KOPT-K1 (cell line): Measurements from ENCODE around the gene IGSF21.

Experiments used
- H3K27ac ChIP-seq: fragments of 200-600 bp; sonication (generic); 2 replicates; pipeline ENCODE4 v1.5.1; 2016; ENCODE audit warnings: antibody characterized with exemption, mild to moderate bottlenecking, low read depth, low read length; ENCODE audit not compliant: poor library complexity, severe bottlenecking
- H3K36me3 ChIP-seq: fragments of 200-600 bp; sonication (generic); 2 replicates; pipeline ENCODE4 v1.5.1; 2017; ENCODE audit warnings: antibody characterized with exemption, mild to moderate bottlenecking, low read length, moderate library complexity; ENCODE audit not compliant: insufficient read depth
- H3K9me3 ChIP-seq: fragments of 200-600 bp; sonication (generic); 2 replicates; pipeline ENCODE4 v1.5.1; 2017; ENCODE audit warnings: antibody characterized with exemption, low read length, mild to moderate bottlenecking; ENCODE audit not compliant: insufficient read depth, poor library complexity, severe bottlenecking

Gene IGSF21

DNA sequence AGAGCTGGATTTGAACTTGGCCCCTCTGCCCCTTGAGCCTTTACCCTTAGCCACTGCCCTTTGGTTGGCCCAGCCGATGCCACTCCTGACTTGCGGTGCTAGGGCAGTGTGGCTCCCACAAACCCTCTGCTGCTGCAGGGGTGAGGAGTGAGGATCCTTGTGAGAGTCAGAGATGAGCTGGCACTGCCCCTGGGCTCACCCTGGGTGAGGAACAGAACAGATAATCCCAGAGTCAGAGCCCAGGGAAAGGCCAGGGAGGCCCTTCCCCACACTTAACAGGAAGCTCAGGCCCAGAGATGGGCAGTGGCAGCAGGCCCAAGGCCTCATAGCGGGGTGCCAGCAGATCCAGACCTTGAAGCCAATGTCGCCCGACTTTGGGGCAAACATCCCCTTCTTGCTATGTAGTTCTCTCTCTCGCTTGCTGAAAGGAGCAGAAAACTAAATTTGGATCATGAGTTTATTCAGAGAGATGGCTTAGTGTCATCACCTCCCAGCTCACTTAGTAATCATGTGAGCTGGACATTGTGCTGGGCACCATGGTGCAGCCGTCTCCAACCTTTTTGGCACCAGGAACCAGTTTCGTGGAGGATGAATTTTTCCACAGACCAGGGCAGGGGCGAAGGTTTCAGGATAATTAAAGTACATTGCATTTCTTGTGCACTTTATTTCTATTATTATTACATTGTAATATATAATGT is 81.4 kb downstream of the IGSF21 start:
- H3K27ac ChIP-seq: no peak overlapping the region
- H3K36me3 ChIP-seq: no peaks in the 10 kb centered on the region
- no peaks in the 10 kb centered on the region for H3K9me3 ChIP-seq

DNA sequence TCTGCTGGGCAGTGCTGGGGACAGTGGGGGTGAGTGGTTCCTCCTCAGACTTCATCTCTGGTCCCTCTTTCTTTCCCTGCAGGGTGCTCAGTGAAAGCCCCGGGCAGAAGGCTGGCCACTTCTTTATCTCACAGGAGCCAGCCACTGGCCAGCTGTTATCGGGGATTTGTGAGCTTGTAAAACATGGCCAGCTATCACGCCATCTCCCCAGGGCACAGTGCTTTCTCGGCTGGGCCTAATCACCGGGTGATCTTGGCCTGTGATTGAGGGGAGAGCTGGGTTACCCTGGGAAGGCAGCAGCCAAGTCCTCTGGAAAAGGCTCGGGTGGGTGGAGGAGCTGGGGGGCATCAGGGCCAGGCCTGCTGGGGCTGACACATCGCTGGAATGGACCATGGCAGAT is 83.0 kb downstream of the IGSF21 start:
- Histone ChIP-seq H3K36me3 (no peaks in the 10 kb centered on the region), H3K9me3 (no peaks in the 10 kb centered on the region), H3K27ac (no peak overlapping the region)

DNA sequence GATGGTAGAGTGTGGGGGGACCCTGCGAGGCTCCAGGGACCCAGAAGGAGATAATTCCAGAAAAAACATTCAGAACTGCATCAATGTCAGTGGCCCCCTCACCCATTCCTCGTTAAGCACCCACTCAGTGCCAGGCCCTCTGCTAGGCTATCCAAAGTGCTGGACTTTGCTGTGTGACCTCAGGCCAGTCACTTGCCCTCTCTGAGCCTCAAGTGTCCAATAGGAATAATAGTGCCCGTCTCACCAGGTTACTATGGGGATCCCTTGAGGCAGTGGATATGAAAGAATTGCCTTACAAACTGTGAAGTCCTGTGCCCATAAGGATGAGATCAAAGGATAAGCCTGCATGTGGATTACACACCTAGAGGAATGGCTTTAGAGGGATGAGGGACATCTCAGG is 83.4 kb downstream of the IGSF21 start:
- H3K36me3 ChIP-seq: no peaks in the 10 kb centered on the region
- H3K9me3 ChIP-seq: no peaks in the 10 kb centered on the region
- no peak overlapping the region for H3K27ac ChIP-seq

DNA sequence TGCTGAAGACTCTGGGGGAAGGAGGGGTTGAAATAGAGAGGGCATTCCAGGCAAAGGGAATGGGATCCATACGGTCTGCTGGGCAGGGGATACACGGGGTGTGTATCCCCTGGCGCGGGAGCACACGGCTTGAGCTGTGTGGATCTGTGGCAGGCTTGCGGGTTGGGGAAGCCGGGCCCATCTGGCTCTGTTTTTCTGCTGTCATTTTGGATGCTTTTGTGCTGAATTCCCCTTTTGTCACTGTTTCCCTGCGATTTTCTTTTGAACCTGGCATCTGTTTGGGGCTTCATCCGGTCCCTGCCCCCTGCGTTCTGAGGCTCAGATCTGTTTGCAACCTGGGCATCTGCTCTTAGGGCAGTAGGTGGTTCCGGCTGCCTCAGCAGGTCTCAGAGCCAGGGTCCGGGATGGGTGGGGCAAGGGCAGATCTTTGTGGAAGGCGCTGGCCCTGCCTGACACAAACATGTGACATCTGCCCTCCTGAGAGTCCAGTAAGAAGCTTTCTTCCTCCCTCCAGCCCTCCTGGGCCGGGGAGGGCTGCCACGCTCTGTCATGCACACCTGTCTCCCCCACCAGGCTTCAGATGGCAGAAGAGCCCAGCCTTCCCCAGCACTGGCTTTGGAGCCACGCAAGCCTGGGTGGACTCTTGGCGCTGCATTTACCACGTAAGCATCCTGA is 84.0 kb downstream of the IGSF21 start:
- Histone ChIP-seq H3K27ac (no peak overlapping the region), H3K36me3 (no peaks in the 10 kb centered on the region), H3K9me3 (no peaks in the 10 kb centered on the region)

DNA sequence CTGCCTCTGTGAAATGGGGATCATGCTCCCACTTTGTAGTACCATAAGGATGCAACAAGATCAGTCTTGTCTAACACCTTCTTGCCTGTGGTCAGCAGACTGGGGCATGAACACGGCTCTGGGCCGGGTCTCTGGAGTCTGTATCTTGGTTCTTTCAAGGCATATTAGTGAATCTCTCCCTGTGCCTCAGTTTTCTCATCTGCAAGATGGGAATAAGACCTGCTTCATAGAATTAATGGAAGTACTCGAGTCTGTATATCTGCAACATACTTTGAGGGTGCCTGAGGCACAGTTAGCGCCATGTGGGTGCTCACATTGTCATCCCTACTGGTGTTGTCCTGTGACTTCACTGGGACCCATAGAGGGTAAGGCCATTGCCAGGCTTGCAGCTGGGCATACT is 84.6 kb downstream of the IGSF21 start:
- Histone ChIP-seq H3K27ac (no peak overlapping the region), H3K36me3 (no peaks in the 10 kb centered on the region), H3K9me3 (no peaks in the 10 kb centered on the region)

DNA sequence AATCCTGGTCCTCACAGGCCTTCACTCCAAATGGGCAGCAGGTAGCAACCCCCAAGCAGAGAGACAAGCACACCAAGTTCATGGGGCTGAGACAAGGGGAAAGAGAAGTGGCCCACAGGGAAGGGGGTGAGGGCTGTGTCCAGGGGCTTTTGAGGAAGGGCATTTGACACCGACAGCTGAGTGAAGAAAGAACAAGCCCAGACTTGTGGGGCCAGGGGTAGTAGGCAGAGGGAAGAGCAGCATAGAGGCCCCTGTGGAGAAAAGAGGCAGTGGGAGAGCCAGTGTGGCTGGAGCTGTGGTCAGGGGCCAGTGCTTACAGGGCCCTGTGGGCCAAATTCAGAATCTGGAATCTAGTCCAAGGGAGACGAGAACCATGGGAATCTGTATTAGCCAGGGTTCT is 85.4 kb downstream of the IGSF21 start:
- Histone ChIP-seq H3K36me3 (no peaks in the 10 kb centered on the region), H3K27ac (no peak overlapping the region), H3K9me3 (no peaks in the 10 kb centered on the region)

DNA sequence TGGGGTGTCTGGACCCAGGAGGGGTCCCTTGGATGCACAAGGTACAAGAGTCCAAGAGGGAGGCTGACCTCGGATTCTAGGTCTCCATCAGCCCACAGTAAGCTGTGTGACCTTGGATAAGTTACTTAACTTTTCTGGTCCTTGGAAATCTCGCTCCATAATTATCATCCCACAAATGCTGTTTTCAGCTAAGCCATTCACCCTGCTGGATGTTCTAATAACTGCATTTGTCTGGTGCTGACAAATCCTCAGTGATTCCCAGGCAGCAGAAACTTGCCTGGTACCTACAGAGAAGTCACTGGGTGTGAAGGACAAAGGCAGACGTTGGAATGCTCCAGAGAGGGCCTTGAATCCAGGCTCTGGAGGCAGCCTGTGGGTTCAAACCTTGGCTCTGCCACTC is 89.7 kb downstream of the IGSF21 start:
- no peaks in the 10 kb centered on the region for H3K9me3 ChIP-seq
- H3K36me3 ChIP-seq: no peaks in the 10 kb centered on the region
- H3K27ac ChIP-seq: no peak overlapping the region

DNA sequence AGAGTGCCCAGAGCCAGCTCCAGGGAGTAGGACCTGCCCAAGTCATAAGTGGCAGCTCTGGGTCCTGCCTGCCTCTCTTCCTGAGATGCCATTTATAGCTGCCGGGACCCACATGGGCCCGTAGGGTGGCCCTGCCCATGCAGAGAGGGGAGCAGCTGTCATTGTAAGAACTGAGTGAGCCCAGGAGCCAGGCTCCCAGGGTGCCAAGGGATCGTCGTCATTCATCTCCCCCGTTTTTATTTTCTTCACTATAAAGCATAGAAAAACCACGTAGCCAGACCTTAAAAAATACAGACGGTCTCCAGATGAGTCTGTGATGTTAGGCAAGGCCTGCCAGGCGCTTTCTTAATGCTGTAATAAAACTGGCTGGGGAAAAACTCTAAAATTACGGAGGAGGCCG is 90.7 kb downstream of the IGSF21 start:
- Histone ChIP-seq H3K9me3 (no peaks in the 10 kb centered on the region), H3K27ac (no peak overlapping the region)

DNA sequence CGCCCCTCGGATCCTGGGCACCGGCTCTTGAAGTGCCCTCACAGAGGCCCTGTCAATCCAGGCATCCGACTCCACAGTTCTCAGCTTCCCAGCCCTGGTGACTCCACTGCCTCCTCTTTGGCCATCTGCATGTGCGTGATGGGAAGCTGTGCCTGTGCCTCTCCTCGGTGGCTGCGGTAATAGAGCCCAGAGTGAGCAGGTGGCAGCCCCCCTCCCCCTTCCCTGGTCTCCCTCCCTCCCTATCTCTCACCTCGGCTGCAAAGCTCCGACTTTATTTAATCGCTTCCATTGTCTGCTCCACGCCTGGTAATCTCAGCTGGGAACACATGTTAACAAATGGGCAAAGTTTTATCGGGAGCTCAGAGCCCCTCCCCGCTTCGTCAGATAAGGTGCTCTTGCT is 91.9 kb downstream of the IGSF21 start:
- no peaks in the 10 kb centered on the region for H3K9me3 ChIP-seq
- H3K27ac ChIP-seq: no peak overlapping the region
- no peaks in the 10 kb centered on the region for H3K36me3 ChIP-seq

More for the DNA sequence above, 90.7 kb downstream of the IGSF21 start:
- no peaks in the 10 kb centered on the region for H3K36me3 ChIP-seq

DNA sequence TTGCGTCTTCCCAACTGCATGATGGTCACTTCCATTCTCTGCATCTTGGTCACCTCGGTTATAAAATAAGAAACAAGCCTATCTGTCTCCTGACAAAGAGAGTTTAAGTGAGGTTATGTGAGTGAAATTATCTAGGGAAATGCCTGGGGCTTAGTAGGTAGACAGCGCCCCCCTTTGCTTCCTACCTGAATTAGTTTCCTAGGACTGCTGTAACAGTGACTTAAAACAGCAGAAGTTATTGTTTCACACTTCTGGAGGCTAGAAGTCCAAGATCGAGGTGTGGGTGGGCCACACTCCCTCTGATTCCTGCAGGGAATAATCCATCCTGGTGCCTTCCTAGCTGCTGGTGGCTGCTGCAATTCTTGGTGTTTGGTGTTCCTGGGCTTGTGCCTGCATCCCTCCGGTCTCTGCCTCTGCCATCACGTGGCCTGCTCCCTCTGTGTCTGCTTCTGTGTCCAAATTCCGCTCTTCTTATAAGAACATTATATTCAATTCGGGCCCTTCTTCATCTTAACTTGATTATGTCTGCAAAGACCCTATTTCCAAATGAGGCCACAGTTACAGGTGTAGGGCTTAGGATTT is 92.6 kb downstream of the IGSF21 start:
- Histone ChIP-seq H3K27ac (no peak overlapping the region), H3K36me3 (no peaks in the 10 kb centered on the region), H3K9me3 (no peaks in the 10 kb centered on the region)

DNA sequence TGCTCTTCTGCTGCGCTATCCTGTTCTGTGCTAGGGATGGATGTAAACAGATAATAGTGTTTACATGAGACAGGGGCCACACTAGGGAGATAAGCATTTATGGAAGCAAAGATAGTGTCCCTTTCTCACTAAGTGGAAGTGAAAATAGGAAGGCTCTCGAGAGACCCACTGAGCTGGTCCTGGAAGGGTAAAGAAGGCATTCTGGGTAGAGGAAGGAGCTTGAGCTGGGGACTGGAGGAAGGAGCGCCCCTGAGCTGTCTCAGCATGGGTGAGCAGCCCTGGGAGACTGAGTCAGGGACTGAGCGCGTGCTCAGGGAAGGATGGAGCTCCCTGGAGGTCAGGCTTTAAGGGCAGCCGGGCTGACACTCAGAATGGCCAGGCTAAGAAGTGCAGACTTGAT is 93.3 kb downstream of the IGSF21 start:
- no peaks in the 10 kb centered on the region for H3K9me3 ChIP-seq

DNA sequence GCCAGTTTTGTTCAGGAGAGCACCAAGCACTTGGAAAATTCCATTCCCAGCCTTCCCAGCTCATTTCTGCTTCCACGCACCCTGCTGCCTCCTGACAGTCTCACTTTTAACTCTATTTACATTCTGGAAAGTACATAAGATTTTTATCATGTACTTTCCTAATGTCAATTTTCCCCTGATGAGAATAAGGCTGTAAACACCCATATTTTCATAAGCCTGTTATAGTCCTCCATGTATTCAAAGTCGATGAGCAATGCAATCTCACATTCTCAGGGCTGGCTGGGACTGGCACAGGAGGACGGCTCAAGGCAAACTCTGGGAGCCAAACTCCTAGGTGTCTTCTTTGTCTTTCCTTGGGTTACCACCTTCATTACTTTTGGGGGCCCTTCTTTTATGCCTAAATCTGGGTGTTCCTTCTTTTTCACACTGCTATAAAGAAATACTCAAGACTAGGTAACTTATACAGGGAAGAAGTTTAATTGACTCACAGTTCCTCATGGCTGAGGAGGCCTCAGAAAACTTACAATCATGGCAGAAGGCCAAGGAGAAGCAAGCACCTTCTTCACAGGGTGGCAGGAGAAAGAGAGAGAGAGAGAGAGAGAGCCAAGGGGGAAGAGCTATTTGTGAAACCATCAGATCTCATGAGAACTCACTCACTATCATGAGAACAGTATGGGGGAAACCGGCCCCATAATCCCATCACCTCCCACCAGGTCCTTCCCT is 94.6 kb downstream of the IGSF21 start:
- H3K27ac ChIP-seq: no peak overlapping the region
- no peaks in the 10 kb centered on the region for H3K36me3 ChIP-seq
- peaks cover 5% of the 10 kb centered on the region for H3K9me3 ChIP-seq

More for the DNA sequence above, 93.3 kb downstream of the IGSF21 start:
- Histone ChIP-seq H3K27ac (no peak overlapping the region), H3K36me3 (no peaks in the 10 kb centered on the region)

DNA sequence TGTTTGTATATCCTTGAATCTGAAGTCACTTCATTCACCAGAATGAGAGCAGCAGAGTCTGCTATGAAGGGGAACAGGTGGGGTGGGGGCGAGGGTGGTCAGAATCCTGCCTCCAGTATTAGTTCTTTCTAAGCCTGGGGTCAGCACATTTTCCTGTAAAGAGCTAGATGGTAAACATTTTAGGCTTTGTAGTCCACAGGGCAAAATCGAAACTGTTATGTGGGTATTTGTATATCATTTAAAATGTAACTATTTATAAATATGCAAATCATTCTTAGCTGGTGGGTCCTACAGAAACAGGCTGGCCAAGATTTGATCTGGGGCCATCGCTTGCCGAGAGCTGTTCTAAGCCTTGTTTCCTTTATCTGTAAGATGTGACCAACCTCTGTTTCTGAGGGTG is 96.0 kb downstream of the IGSF21 start:
- H3K36me3 ChIP-seq: no peaks in the 10 kb centered on the region
- peaks cover 5% of the 10 kb centered on the region for H3K9me3 ChIP-seq
- no peak overlapping the region for H3K27ac ChIP-seq

DNA sequence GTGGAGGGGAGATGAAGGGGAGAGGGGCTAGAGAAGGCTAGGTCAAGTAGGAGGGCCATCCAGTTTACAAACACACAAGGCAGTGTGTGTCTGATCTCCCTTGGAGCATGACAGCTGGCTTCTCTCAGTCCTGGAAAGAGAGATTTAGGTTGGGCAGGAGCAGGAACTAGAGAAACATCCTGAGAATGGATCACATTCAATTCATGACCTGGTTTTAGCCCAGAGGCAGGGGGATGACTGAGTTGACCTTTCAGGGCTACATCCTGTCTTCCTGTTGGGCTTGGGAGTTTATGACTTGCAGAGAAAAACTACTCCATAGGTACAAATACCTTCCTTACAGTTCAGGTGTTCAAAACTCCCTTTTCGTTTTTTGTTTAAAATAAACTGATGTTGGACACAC is 97.0 kb downstream of the IGSF21 start:
- H3K9me3 ChIP-seq: peaks cover 5% of the 10 kb centered on the region
- no peaks in the 10 kb centered on the region for H3K36me3 ChIP-seq
- no peak overlapping the region for H3K27ac ChIP-seq

DNA sequence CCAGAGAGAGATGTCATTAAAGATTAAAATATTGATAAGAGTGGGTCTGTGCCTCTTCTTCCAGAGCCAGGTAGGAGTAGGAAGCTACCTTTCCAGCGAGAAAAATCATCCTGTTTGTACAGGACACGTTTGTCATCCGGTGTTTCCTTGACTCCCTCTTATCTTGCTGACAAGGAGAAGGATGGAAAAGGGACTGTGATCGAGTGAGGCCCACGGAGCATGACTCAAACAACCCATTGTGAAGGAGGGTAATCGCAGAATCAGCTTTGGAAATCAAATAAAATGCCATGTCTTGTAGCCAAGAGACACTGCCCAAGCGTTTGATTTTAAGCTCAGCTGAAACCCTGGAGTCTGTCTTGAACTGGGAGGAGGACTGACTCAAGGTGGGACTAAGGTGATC is 97.7 kb downstream of the IGSF21 start:
- Histone ChIP-seq H3K27ac (no peak overlapping the region), H3K36me3 (no peaks in the 10 kb centered on the region), H3K9me3 (peaks cover 5% of the 10 kb centered on the region)
